Measurements from ENCODE around the gene DEGS1.
A peak's percentile ranks its signal among the peaks of the same experiment; 100 is the strongest.
"Not testable (repeated sequence)": the region's sequence is repeated elsewhere in the genome, so short reads cannot be mapped to it uniquely, and the experiment has no call there.

DEGS1 gene

GRCh38 chr1:224182057-224182865, 779 bp upstream of the DEGS1 start:
- DNase-seq = no peak

DNA sequence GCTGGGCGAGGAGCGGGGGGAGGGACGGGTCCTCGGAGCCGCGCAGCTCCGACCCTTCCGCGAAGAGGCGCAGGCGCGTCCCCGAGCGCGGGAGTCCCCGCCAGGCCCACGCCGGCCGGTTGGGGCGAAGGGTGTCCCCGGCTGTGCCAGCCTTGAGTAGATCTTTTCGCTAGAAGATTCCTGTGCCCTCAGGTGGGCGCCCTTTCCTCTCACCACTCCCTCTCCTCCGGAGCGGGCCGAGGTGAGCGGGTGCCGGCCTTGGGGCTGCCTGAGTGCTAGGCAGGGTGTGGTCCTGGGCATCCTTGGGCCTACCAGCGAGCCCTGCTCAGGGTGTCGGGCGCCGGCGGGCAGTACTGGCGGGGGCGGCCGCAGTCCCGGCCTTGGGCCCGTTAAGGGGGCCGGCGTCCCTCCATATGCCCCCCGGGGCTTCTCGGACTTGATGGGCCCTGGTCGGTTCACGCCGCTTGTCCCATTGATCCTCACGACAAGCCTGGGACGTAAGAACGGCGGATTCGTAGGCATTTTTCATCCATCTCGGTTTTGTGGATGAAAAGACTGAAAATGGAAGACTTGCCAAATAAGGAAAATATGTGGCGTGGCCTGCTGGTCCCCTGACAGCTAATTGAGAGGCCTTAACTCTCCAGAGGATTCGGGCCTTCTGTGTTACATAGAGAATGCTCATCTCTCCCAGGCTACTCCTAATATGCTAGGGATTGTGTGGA, 712 bp downstream of the DEGS1 start:
- peak; percentile 74 for DNase-seq

DNA sequence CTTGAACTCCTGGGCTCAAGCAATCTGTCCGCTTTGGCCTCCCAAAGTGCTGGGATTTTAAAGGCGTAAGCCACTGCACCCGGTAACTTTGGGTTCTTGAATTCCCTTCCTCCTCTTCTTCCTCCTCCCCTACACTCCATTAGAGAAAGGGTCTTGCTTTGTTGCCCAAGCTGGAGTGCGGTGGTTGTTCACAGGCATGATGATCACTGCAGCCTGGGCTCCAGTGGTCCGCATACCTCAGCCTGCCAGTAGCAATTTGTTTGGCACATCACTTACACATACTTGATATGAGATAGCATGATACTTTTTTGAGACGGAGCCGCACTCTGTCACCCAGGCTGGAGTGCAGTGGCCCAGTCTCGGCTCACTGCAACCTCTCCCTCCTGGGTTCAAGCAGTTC, 2.2 kb downstream of the DEGS1 start:
- no peak for DNase-seq

DNA sequence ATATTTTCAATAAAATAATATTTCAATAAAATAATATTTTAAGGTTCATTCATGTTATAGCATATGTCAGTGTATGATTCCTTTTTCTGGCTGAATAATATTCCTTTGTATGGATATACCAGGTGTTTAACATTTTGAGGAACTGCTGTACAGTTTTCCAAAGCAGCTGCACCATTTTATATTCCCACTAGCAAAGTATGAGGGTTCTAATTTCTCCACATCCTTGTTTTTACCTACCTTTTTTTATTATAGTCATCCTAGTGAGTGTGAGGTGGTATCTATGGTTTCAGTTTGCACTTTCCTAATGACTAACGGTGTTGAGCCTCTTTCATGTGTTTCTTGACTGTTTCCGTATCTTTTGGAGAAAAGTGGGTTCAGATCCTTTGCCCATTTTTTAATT, 5.2 kb downstream of the DEGS1 start:
- DNase-seq = no peak

DNA sequence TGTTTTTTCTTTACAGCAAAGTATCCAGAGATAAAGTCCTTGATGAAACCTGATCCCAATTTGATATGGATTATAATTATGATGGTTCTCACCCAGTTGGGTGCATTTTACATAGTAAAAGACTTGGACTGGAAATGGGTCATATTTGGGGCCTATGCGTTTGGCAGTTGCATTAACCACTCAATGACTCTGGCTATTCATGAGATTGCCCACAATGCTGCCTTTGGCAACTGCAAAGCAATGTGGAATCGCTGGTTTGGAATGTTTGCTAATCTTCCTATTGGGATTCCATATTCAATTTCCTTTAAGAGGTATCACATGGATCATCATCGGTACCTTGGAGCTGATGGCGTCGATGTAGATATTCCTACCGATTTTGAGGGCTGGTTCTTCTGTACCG, 6.5 kb downstream of the DEGS1 start:
- no peak for DNase-seq

DNA sequence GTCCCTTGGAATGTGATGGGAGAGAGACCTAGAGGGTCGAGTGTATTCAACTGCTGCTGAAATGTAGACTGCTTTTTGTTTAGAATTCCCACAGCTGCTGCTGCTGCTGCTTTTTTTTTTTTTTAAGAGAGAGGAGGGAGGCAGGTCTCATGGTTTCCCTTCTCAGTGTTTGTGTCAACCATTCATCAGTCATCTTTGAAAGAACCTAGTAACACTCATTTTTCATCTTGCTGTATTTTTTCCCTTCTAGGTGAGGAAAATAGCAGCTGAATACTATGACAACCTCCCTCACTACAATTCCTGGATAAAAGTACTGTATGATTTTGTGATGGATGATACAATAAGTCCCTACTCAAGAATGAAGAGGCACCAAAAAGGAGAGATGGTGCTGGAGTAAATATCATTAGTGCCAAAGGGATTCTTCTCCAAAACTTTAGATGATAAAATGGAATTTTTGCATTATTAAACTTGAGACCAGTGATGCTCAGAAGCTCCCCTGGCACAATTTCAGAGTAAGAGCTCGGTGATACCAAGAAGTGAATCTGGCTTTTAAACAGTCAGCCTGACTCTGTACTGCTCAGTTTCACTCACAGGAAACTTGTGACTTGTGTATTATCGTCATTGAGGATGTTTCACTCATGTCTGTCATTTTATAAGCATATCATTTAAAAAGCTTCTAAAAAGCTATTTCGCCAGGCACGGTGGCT, 9.2 kb downstream of the DEGS1 start:
- no peak for DNase-seq

GRCh38 chr1:224193319-224193966, 10.4 kb downstream of the DEGS1 start:
- DNase-seq = no peak

- no peak for DNase-seq
Measured at GRCh38 chr1:224196813-224197600, 14.0 kb downstream of the DEGS1 start.

DNA sequence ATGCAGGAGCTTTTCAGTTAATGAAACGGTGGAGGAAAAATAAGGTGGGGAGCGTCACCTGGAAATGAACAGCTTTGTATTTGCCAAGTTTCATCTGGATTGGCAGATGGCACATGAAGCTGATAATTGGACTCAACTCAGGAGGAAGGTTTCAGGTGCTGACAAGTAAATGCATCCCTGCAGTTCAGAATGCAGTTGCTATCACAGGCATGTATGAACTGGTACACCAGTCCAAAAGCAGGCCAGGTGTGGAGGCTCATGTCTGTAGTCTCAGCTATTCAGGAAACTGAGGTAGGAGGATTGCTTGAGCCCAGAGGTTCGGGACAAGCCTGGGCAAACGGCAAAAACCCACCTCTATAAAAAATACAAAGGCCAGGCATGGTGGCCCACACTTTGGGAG, 15.5 kb downstream of the DEGS1 start:
- DNase-seq = no peak

DNA sequence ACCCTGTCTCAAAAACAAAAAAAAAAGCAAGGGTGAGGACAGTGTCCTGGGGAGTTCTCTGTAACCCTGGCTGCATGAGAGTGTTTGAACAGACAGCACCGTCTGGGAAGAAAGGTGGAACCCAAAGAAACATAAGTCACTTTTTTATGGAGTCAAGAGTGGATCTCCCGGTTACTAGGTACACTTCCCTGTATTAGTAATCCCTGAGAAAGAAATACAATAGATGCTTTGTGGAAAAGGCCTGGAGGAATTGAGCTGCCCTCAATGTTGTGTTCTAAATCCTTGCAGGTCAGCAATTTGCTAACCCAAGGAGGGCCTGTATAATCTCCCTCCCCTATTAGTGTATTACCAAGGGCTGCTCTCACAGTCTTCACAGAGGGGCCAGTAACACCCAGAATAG, 16.6 kb downstream of the DEGS1 start:
- no peak for DNase-seq

GRCh38 chr1:224201383-224201782, 18.3 kb downstream of the DEGS1 start:
- DNase-seq = no peak

DNA sequence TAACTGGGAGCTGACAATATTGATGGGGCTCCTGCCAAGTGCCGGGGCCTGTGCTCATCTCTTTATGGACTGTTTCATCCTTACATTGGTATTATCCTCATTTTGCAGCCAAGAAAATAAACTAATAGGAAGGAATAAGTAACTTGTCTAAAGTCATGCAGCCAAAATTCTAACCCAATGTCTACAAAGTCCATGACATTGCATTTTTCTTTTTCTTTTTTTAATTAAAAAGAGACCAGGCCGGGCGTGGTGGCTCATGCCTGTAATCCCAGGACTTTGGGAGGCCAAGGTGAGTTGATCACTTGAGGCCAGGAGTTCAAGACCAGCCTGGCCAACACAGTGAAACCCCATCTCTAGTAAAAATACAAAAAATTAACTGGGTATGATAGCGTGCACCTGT, 18.8 kb downstream of the DEGS1 start:
- DNase-seq = no peak

DNA sequence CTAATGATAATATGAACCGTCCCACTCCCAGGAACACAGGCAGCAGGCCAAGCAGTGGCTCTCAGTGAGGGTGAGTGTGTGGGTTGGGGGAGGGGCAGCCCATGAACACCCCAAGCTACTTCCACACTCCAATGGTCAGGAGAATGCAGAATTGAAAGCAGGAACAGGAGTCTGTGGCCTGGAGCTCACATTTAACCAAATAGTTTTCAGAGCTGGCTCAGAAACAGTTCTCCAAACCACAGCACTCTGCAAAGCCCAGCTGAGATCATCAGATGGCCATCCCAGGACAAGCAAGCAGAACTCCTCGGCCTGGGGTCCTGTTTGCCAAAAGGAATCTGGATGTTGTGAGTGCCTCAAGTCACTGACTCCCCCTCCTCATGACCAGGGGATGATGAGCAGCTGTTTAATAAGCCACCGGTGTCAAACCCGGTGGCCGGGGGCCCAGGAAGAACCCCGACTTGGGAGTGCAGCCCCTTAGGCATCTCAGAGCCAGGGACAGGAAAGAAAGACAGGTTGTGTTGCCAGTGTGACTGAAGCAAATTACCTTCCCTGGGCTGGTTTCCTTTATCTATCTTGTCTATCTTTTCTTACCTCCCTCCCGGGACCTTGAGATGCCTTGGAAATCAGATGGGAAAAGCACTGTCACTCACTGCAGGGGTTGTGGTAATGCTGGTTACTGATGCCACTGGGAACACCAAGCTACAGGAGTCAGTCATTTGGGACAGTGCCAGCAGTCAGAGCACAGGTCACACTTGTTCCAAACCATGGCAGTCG, 20.4 kb downstream of the DEGS1 start:
- DNase-seq = peak; percentile 88

DNA sequence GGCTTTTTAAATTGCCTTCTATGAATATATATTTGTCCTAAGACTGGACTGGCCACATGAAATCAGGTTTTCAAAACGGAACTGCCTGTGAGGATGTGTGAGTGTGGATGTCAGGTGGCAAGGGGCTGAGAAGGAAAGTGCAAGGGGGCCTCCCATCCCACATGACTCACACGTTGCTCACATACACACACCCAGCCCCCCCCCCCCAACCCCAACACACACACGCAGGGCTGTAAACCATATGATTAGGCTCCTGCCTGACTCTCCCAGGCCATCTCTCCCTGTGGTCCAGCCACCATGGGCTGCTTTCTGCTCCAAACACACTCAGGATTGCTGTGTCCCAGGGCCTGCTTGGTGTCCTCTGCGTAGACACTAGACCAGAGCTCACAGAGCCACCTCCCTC, 22.4 kb downstream of the DEGS1 start:
- peak; percentile 75 for DNase-seq

- not testable (repeated sequence) for DNase-seq
Measured at GRCh38 chr1:224205931-224206538, 23.0 kb downstream of the DEGS1 start.

DNA sequence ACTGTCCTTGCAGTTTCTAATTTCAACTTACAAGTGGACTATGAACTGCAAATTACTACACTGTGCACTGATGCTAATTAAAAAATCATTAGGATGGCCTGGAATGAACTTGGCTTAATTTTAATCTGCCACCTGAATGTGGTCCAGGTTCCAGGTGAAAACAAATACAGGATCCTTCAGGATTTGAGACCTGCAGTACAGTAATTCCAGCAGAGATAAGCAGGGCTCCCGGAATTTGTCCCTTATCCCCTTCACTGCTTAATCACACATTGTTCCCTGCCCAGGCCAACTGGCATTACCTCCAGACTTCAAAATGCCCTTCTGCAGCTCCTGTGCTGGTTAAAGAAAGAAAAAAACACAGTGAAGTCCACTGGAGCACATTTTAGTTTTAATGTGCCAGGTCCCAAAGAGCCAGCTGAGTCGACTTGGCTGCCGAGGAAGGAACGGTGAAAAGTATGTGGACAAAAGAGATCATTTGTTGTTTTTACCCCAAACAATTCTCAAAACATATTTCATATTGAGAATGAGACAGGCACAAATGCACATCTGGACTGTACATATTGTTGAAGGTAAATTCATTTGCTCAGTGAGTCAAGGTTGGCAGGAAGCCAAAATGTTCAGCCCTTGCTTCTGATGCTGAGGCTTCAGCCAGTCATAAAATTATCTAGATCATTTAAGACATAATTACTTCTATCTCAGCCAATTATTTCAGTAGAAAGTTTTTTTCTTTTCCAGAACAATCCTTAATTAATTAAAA, 28.3 kb downstream of the DEGS1 start:
- no peak for DNase-seq

DNA sequence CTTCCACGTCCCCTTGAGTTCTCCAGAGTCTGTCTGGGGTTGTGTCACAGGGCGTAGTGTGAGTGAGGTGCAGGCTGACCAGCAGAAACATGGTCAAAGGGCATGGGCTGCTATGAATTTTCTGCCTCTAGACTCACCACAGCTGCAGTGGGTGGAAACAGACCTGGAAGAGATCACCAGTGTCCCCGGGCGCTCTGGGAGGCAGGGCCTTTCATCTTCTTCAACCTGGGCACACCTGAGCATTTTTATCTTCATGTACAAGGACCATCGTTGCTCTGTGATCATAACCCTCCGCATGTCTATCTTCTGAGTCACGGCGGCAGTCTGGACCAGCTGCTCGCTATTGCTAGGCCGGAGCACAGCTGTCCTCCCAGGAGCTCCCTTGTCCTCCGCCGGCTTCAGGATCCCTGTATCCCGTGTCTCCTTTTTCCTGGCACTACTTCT, 29.6 kb downstream of the DEGS1 start:
- no peak for DNase-seq

GRCh38 chr1:224213438-224214119, 30.5 kb downstream of the DEGS1 start:
- no peak for DNase-seq

GRCh38 chr1:224216382-224216781, 33.3 kb downstream of the DEGS1 start:
- no peak for DNase-seq

Measured in suppressor macrophage treated with lipopolysaccharide for 4 hours (primary cell).